ENCODE results near the gene TMEM207. TPM values are rescaled to one million over a fixed set of nuclear protein-coding genes. Genes with fewer than 3 reads are reported as not detected.
A peak's percentile ranks its signal among the peaks of the same experiment; 100 is the strongest.

The TMEM207 gene
- total RNA-seq, 2 donors from 2014 or later, result not detected

DNA sequence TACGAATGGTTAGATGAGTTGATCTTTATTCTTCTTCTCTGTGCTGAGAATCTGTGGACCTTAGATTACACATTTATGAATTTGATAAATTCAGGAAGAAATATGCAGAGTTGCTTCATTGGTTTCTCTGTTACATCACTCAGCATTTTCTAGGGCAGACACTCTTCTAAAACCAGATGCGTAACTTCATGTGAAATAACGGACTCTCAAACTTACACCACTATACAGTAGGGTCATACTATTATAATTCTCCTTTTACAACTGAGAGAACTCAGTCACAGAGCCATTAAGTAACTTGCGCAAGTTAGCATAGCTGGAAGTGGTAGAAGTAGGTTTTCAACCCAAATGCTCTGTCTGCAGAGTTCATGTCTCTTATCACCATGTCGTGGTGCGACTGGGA is 5.7 kb downstream of the TMEM207 start:
- H3K27me3 ChIP-seq, result no peaks in the 10 kb centered on the region
- H3K9me3 ChIP-seq, result no peaks in the 10 kb centered on the region
- H3K36me3 ChIP-seq (replicated peaks in 1 of 2; ENCODE audit: insufficient read depth in 1 of 2, low read depth in 2 of 2), result no peaks in the 10 kb centered on the region
- H3K4me1 ChIP-seq, result no peaks in the 10 kb centered on the region
- intact Hi-C loops (cut with DNase I), result no loop called here
- H3K27ac ChIP-seq, result no peak overlapping the region
- DNase-seq (no peak), ATAC-seq (no peak)
- no peak overlapping the region for H3K4me3 ChIP-seq
- no peak for TF ChIP-seq POLR2A (IDR thresholded peaks at IDR 0.05)
- TF ChIP-seq, protein P1, sequence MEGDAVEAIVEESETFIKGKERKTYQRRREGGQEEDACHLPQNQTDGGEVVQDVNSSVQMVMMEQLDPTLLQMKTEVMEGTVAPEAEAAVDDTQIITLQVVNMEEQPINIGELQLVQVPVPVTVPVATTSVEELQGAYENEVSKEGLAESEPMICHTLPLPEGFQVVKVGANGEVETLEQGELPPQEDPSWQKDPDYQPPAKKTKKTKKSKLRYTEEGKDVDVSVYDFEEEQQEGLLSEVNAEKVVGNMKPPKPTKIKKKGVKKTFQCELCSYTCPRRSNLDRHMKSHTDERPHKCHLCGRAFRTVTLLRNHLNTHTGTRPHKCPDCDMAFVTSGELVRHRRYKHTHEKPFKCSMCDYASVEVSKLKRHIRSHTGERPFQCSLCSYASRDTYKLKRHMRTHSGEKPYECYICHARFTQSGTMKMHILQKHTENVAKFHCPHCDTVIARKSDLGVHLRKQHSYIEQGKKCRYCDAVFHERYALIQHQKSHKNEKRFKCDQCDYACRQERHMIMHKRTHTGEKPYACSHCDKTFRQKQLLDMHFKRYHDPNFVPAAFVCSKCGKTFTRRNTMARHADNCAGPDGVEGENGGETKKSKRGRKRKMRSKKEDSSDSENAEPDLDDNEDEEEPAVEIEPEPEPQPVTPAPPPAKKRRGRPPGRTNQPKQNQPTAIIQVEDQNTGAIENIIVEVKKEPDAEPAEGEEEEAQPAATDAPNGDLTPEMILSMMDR (IDR thresholded peaks at IDR 0.05), result no peak
- 88 to 93% methylated on average over 6 of the region's 6 CpGs for WGBS, 2 donors

DNA sequence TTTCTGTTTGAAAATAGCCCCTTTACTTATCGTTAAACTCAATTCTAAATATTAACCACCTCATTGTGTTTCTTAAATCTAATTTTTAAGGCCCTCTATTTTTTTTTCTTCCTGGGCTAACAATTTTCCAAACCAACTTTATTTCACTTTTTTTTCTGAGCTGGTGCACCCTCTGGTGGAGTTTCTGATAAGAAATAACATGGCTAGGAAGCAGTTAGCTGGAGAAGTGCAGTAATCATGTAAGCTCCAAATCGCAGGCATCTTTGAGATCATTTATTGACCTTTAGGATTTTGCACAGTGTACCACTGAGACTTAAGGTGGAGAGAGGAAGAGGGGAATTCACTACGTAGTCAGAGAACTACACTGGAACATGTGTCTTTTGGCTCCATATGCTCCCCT is 6.4 kb downstream of the TMEM207 start:
- TF ChIP-seq, protein P1 (IDR thresholded peaks at IDR 0.05), result peak in 1 of 7 experiments; percentile 10
- no peak for TF ChIP-seq POLR2A (IDR thresholded peaks at IDR 0.05)
- intact Hi-C loops (cut with DNase I), result no loop called here
- Histone ChIP-seq H3K27me3 (no peaks in the 10 kb centered on the region), H3K36me3 (replicated peaks in 1 of 2; ENCODE audit: insufficient read depth in 1 of 2, low read depth in 2 of 2) (no peaks in the 10 kb centered on the region), H3K4me3 (no peak overlapping the region), H3K9me3 (no peaks in the 10 kb centered on the region), H3K4me1 (no peaks in the 10 kb centered on the region), H3K27ac (no peak overlapping the region)
- 58 to 67% methylated on average over 3 of the region's 3 CpGs for WGBS, 2 donors
- ATAC-seq, result no peak
- no peak for DNase-seq

DNA sequence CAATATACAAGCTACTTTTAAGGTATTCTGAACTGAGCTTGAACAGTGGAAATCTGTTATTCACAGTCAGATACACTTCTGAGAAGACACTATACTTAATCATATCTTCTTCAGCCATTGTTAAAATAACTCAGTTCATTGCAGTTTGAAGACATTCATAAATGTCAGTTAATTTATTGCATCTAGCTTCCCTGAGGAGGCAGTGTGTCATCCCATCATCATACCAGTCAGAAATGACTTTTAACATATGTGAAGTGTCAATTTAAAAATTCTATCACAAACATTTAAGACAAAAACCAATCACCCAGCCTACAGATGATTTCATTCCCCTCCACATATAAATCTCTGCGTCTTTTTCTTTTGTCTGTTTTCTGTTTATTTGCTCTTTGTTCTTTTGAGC is 7.5 kb downstream of the TMEM207 start:
- Histone ChIP-seq H3K4me3 (no peak overlapping the region), H3K4me1 (no peaks in the 10 kb centered on the region), H3K9me3 (no peaks in the 10 kb centered on the region), H3K36me3 (replicated peaks in 1 of 2; ENCODE audit: insufficient read depth in 1 of 2, low read depth in 2 of 2) (no peaks in the 10 kb centered on the region), H3K27ac (no peak overlapping the region), H3K27me3 (no peaks in the 10 kb centered on the region)
- DNase-seq (no peak), ATAC-seq (no peak)
- 79 to 92% methylated on average over 1 of the region's 1 CpG for WGBS, 2 donors
- TF ChIP-seq, protein P1 (IDR thresholded peaks at IDR 0.05), result no peak
- no peak for TF ChIP-seq POLR2A (IDR thresholded peaks at IDR 0.05)
- intact Hi-C loops (cut with DNase I), result no loop called here

DNA sequence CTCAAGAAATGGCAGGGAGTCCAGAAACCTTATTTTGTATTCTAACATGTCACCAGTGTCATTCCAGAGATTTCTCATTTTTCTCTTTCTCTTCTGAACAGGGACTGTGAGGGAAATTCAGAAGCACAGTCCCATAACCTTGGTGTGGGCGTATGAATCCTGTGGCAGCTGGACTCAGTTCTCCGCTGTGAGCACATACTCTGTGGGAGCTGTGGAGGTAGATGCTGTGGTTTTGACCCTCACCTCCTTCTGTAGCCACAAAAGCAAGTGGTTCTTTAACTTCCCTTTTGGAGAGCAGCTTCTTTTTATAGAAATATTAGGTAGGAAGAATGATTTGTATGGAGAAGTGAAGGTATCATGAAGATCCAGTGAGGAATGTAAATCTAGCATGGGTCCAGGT is 13.4 kb downstream of the TMEM207 start:
- no peak for ATAC-seq
- no peaks in the 10 kb centered on the region for H3K36me3 ChIP-seq (replicated peaks in 1 of 2; ENCODE audit: insufficient read depth in 1 of 2, low read depth in 2 of 2)
- no peak overlapping the region for H3K27ac ChIP-seq
- no peaks in the 10 kb centered on the region for H3K4me1 ChIP-seq
- H3K9me3 ChIP-seq, result no peaks in the 10 kb centered on the region
- no peak for DNase-seq
- intact Hi-C loops (cut with DNase I), result no loop called here
- TF ChIP-seq, protein P1 (IDR thresholded peaks at IDR 0.05), result no peak
- no peak for TF ChIP-seq POLR2A (IDR thresholded peaks at IDR 0.05)
- H3K27me3 ChIP-seq, result no peaks in the 10 kb centered on the region
- 82 to 84% methylated on average over 2 of the region's 2 CpGs for WGBS, 2 donors
- no peak overlapping the region for H3K4me3 ChIP-seq

DNA sequence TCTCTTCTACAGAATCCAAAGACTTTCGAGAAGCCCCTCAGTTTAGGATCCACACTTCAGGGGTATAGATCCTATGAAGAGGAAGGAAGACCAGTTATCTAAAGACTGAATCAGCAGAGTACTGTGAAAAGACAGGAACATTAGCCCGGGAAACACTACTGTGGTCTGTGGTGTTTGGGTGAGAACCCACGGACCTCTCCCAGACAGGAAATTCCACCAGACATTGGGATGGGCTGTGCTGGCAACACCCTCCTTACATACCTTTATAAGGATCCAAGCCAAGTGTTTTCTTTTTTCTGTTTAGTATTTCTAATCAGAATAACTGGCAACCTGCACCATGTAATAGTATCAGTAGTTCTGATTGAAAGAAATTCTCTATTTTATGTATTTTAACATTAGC is 14.1 kb downstream of the TMEM207 start:
- no peak for ATAC-seq
- WGBS, 2 donors, result 58 to 67% methylated on average over 3 of the region's 3 CpGs
- TF ChIP-seq POLR2A (IDR thresholded peaks at IDR 0.05), result no peak
- TF ChIP-seq, protein P1 (IDR thresholded peaks at IDR 0.05), result no peak

More for the DNA sequence above, 14.1 kb downstream of the TMEM207 start:
- Histone ChIP-seq H3K27ac (no peak overlapping the region), H3K27me3 (no peaks in the 10 kb centered on the region), H3K4me1 (no peaks in the 10 kb centered on the region), H3K36me3 (replicated peaks in 1 of 2; ENCODE audit: insufficient read depth in 1 of 2, low read depth in 2 of 2) (no peaks in the 10 kb centered on the region), H3K9me3 (no peaks in the 10 kb centered on the region), H3K4me3 (no peak overlapping the region)
- intact Hi-C loops (cut with DNase I), result no loop called here
- DNase-seq, result no peak
